IPS-18c (cell line): Measurements from ENCODE around the gene RECK.
"Not testable (repeated sequence)": the region's sequence is repeated elsewhere in the genome, so short reads cannot be mapped to it uniquely, and the experiment has no call there.

ENCODE experiments used
- H3K4me3 ChIP-seq: 2 replicates; pipeline ENCODE4 v1.7.0; 2013; ENCODE audit warnings: low read depth, mild to moderate bottlenecking, low read length, moderate library complexity; ENCODE audit not compliant: insufficient read depth
- H3K9me3 ChIP-seq: one replicate; pipeline ENCODE4 v1.6.1; 2013; ENCODE audit warnings: mild to moderate bottlenecking, low read length, moderate library complexity; ENCODE audit not compliant: control insufficient read depth, insufficient read depth

RECK gene, protein sequence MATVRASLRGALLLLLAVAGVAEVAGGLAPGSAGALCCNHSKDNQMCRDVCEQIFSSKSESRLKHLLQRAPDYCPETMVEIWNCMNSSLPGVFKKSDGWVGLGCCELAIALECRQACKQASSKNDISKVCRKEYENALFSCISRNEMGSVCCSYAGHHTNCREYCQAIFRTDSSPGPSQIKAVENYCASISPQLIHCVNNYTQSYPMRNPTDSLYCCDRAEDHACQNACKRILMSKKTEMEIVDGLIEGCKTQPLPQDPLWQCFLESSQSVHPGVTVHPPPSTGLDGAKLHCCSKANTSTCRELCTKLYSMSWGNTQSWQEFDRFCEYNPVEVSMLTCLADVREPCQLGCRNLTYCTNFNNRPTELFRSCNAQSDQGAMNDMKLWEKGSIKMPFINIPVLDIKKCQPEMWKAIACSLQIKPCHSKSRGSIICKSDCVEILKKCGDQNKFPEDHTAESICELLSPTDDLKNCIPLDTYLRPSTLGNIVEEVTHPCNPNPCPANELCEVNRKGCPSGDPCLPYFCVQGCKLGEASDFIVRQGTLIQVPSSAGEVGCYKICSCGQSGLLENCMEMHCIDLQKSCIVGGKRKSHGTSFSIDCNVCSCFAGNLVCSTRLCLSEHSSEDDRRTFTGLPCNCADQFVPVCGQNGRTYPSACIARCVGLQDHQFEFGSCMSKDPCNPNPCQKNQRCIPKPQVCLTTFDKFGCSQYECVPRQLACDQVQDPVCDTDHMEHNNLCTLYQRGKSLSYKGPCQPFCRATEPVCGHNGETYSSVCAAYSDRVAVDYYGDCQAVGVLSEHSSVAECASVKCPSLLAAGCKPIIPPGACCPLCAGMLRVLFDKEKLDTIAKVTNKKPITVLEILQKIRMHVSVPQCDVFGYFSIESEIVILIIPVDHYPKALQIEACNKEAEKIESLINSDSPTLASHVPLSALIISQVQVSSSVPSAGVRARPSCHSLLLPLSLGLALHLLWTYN

DNA sequence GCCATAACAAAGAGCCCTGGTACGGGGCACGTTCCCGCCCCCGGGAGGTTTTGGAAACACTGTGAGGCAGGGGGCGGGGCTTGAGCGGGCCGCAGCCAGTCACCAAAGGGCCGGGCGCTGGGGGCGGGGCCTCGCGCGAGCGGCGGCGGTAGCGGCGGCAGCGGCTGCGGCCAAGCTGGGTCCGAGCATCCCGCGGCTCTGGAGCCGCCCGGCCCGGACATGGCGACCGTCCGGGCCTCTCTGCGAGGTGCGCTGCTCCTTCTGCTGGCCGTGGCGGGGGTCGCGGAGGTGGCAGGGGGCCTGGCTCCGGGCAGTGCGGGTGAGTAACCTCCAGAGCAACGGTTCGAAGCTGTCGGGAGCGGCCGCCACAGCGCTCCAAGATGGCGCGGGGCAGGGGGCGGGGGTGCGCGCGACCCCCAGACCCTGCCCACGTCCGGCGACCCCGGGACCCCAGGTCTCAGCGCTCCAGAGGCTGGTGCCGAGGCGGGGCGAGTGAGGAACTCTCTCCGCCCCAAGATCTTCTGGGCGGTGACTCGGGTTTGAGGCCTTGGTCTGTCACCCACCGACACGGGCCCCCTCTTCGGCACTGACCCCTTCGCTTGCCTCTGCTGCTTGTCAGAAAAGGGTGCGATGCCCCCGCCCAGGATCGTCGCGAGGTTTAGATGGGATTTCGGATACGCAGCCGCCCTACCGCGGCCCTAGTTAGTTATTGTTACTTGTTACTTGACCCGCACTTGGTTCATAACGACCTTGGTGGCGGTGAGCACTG lies at the start of gene RECK:
Gene RECK (plus strand): TSS at position 134 of the 769 bp plus-strand sequence. CDS start 86 bp downstream, at position 220.
- peak within 1 kb of the TSS; percentile 91 for H3K4me3 ChIP-seq

GRCh38 chr9:35990155-35990554 lies 46.6 kb upstream of the RECK start:
- Histone ChIP-seq H3K9me3 (no peaks in the 10 kb centered on the region), H3K4me3 (no peak overlapping the region)

More for the DNA sequence above, at the start of gene RECK:
- no peaks in the 10 kb centered on the region for H3K9me3 ChIP-seq

DNA sequence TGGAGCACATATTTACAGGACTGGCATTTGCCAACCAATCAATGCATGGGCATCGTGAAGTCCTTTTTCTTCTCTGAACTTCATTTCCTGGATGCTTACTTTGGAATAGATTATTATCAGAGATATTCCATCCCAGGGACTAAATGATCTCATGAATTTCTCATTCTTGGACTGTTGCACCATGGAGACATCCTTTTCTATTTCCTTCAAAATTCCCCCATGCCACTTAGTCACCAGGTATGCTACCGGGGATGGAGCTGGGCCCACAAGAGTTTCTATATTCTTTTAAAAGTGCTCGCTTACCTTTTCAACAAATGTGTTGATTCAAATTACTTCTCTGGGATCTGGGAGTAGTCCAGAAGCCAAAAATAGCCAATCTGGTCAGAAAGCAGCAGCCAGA lies 43.6 kb upstream of the RECK start:
- H3K4me3 ChIP-seq, H3K9me3 ChIP-seq: not testable (repeated sequence)

DNA sequence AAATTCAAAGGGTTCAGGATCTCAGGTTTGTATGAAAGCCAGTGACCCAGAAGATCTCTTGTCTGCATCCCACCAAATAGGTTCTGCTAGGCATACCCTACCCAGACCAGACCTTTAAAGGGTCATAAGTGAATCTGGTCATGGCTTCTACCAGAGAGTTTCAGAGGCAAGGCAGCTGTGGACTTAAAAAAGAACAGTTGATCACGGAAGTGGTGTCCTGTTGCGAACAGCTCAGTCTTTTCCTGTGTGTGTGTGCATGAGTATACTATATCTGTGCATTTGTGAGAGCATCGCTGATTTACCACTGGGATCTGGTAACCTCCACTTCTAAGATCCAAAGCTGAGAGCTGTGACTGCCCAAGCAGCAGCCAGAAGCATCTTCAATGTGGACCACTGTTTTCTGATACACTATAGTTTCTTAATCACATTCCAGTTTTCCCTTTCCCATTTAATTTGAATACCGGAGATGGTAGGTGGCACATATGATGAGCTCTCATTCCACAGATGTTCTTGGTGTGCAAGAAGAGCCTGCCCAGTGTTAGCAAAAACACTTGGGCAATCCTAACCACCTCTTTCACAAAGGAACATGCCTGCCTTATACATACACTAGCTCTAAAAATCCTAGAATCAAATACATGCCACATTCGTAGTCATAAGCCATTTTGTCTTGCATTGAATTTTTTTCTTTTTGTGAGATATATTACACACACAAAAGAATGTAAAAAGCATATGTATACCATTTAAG lies 42.6 kb upstream of the RECK start:
- Histone ChIP-seq H3K9me3 (no peaks in the 10 kb centered on the region), H3K4me3 (no peak overlapping the region)

DNA sequence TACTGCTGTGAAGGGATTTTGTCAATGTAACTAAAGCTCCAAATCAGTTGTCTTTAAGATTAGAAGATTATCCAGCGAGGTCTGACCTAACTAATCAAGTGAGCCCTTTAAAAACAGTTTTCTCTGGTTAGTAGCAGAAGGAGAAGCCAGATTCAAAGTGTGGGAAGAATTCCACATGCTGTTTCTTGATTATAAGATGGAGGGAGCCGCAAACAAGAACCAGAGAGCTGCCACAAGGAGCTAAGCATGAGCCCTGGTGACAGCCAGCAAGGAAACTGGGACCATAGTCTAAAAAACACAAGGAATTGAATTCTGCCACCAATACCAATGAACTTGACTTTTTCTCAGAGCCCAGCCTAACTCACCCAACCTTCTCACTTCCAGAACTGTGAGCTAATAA lies 41.8 kb upstream of the RECK start:
- Histone ChIP-seq H3K4me3 (no peak overlapping the region), H3K9me3 (no peaks in the 10 kb centered on the region)

DNA sequence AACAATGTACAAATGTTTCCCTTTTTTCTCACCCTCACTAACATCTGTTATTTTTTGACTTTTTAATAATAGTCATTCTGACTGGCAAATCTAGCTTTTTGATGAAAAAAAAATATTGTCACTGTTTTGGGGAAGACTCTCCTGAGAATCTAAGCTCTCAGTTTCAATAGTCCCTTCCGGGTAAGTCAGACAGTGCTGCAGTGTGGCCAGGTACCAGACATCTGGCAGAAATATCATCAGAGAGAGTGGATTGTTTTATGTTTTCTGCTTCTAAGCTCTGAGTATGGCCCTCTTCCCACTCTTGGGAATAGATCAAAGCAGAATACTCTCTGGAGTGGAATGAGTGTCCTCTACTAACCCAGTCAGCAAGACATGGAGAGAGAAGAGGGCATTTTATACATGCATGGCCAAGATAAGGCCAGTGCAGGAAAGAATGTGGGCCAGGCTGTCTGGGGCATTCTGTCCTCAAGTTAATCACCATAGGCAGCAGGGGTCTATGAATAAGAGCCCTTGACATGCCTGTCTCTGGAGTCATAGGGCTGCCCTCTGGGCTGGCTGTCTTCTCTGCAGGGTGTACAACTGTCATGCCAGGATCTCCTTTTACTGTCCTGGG lies 40.2 kb upstream of the RECK start:
- no peak overlapping the region for H3K4me3 ChIP-seq
- no peaks in the 10 kb centered on the region for H3K9me3 ChIP-seq

- H3K9me3 ChIP-seq, H3K4me3 ChIP-seq: not testable (repeated sequence)
These were observed 39.7 kb upstream of the RECK start for GRCh38 chr9:35997016-35997415.

DNA sequence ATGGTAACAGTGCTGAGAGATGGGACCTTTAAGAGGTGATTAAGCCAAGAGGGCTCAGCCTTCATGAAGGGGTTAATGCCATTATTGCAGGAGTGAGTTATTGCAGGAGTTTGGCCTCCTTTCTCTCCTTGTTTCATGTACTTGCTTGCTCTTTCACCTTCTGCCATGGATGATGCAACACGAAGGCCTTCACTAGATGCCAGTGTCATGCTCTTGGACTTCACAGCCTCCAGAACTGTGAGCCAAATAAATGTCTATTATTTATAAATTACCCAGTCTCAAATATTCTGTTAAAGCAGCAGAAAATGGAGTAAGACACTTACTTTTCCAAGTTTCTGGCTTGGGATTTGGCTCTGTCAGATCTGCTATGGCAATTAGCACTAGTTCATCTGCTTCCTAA lies 38.4 kb upstream of the RECK start:
- Histone ChIP-seq H3K4me3 (no peak overlapping the region), H3K9me3 (no peaks in the 10 kb centered on the region)

GRCh38 chr9:36005891-36006290 lies 30.8 kb upstream of the RECK start:
- Histone ChIP-seq H3K9me3 (no peaks in the 10 kb centered on the region), H3K4me3 (no peak overlapping the region)

DNA sequence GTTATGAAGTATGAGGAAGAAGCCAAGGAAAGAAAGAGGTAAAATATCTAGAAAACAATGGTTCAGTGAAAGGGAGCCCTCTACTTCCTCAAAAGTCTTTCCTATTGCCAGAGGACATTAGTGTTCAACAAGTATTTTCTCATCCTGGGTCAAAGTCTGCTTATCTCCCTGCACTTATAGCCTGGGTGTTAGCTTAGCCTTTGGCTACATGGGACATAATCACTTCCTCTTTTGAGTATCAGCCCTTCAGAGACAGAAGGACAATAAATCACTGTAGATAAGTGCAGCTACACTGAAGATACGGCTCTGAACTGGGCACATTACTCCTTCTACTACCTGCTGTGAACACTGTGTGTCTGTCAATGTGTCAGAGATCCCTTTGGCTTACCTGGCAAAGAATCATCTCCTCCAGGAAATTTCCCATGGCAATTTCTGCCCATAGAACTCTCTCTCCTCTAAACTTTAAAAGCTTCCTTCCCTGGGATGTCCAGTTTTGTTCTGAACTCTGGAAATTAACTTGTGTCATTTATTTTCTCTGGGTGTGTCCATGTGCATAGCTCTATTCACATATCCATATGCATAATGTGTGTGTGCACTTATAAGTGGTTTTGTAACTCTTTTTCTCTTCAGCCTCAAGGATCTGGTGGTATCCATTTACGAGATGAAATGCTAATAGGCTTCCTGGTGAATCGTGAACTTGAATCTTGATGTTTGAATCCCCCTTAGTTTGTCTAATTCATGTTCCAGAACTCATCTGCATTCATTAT lies 30.0 kb upstream of the RECK start:
- Histone ChIP-seq H3K4me3 (no peak overlapping the region), H3K9me3 (no peaks in the 10 kb centered on the region)

DNA sequence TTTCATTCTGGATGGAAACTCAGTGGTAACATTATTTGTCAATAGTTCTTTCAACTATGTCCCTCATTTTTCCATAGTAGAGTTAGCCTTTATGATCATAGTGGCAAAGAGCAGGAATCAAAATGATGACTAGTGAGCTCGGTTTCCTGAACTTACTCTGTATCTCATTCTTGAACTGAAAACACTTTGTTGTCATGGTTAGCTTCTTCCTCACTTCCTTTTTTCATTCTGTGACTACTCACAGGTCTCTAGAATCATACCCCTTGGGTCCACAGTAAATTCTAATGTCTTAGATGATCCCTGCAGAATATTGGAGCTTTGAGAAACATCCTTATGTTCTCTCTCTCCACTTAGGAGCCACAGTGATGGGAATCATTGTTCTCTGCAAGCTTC lies 29.4 kb upstream of the RECK start:
- Histone ChIP-seq H3K9me3 (no peaks in the 10 kb centered on the region), H3K4me3 (no peak overlapping the region)

DNA sequence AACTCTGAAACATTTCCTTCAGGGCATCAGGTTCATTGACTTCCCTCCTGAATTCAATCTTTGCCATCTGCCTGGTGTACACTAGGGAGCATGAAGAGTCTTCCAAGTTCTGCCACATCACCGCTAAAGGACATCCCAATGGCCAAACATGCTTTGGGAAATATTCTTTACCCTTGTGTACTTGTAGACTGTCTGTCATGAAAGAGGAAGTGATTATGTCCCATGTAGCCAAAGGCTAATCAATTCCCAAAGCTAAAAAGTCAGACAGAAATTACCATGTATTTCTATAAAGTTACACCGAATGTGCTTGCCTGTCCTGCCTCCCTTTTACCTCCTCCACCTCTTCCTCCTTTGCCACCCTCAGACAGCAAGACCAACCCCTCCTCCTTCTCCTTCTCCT lies 28.9 kb upstream of the RECK start:
- Histone ChIP-seq H3K9me3 (no peaks in the 10 kb centered on the region), H3K4me3 (no peak overlapping the region)

DNA sequence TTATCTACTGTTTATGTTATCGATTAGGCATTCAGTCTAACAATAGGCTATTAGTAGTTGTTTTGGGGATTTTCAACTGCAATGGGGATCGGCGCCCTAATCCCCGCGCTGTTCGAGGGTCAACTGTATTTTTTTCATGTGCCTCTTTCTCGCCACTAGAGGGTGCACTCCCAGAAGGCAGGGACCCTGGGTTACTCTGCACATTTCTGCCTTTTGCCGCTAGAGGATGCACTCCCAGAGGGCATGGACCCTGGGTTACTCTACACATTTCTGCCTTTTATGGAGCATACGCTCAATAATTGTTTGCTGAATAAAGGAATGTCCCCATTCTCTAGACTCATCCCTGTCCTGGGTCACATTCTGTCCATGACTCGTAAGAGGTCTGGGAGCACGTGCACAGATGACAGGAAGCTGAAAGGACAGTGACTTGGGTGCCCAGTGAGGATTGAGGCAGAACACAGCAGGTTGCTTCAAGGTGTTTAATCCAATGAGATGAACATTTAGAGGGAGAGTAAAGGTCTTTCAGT lies 27.9 kb upstream of the RECK start:
- no peak overlapping the region for H3K4me3 ChIP-seq
- H3K9me3 ChIP-seq: no peaks in the 10 kb centered on the region

GRCh38 chr9:36011379-36011778 lies 25.3 kb upstream of the RECK start:
- H3K9me3 ChIP-seq: no peaks in the 10 kb centered on the region

GRCh38 chr9:36017278-36017677 lies 19.4 kb upstream of the RECK start:
- Histone ChIP-seq H3K4me3 (no peak overlapping the region), H3K9me3 (no peaks in the 10 kb centered on the region)

More at GRCh38 chr9:36011379-36011778, 25.3 kb upstream of the RECK start:
- no peak overlapping the region for H3K4me3 ChIP-seq
